Liver (tissue), 9 donors: ENCODE measurements around the gene NCAM1. TPM values are rescaled to one million over a fixed set of nuclear protein-coding genes. Genes with fewer than 3 reads are reported as not detected.

ENCODE experiments used
- DNase-seq: peaks from one replicate; pipeline ENCODE4 v3.0.0-alpha.2; 2017; ENCODE audit warnings: low spot score
- H3K27ac ChIP-seq, 2 donors: one replicate each; pipeline ENCODE4 v1.7.0; 2013; ENCODE audit warnings: inconsistent platforms in 2 of 2, low read length in 2 of 2, control low read depth in 1 of 2, low read depth in 1 of 2, mild to moderate bottlenecking in 1 of 2
- H3K27me3 ChIP-seq, 4 donors: one replicate each; pipeline versions ENCODE4 v1.6.1 to v1.7.0; 2013; ENCODE audit warnings: low read length in 3 of 4, inconsistent platforms in 1 of 4, mild to moderate bottlenecking in 1 of 4, moderate library complexity in 1 of 4; ENCODE audit not compliant: control insufficient read depth in 4 of 4, insufficient read depth in 4 of 4
- H3K36me3 ChIP-seq, 4 donors: one replicate each; pipeline versions ENCODE4 v1.6.1 to v1.7.0; 2013; ENCODE audit warnings: low read length in 3 of 4, mild to moderate bottlenecking in 3 of 4, low read depth in 1 of 4, moderate library complexity in 1 of 4; ENCODE audit not compliant: control insufficient read depth in 4 of 4, insufficient read depth in 3 of 4
- H3K4me1 ChIP-seq, 4 donors: one replicate each; pipeline versions ENCODE4 v1.6.1 to v1.7.0; 2013; ENCODE audit warnings: low read length in 3 of 4, mild to moderate bottlenecking in 3 of 4, moderate library complexity in 1 of 4; ENCODE audit not compliant: control insufficient read depth in 4 of 4, insufficient read depth in 4 of 4
- H3K4me3 ChIP-seq, 3 donors: one replicate each; pipeline versions ENCODE4 v1.6.1 to v1.7.0; 2013; ENCODE audit warnings: low read length in 3 of 3, control low read depth in 1 of 3, low read depth in 1 of 3, mild to moderate bottlenecking in 1 of 3
- H3K9ac ChIP-seq, 2 donors: one replicate each; pipeline ENCODE4 v1.7.0; 2013; ENCODE audit warnings: low read length in 2 of 2, mild to moderate bottlenecking in 2 of 2, moderate library complexity in 2 of 2, control low read depth in 1 of 2, low read depth in 1 of 2
- H3K9me3 ChIP-seq, 4 donors: one replicate each; pipeline versions ENCODE4 v1.6.1 to v1.7.0; 2013; ENCODE audit warnings: low read length in 3 of 4; ENCODE audit not compliant: control insufficient read depth in 4 of 4
- ATF3 ChIP-seq: IDR thresholded peaks from 2 replicates; pipeline ENCODE4 v1.6.1; 2016; ENCODE audit warnings: antibody characterized with exemption
- CTCF ChIP-seq: fragments of 150-350 bp; IDR thresholded peaks from 2 replicates; pipeline ENCODE4 v1.5.1; 2017; ENCODE audit warnings: improper control_type of control experiment, low read depth, low read length; ENCODE audit not compliant: missing input control
- EGR1 ChIP-seq, 2 donors: IDR thresholded peaks; 2 replicates each; pipeline ENCODE4 v1.6.1; 2016 to 2018; ENCODE audit warnings: antibody characterized with exemption in 2 of 2, low read depth in 2 of 2
- FOXA1 ChIP-seq: IDR thresholded peaks from 2 replicates; pipeline ENCODE4 v1.6.1; 2016; ENCODE audit warnings: antibody characterized with exemption
- GABPA ChIP-seq, 2 donors: IDR thresholded peaks in 1 of 2; conservative IDR thresholded peaks in 1 of 2; 2 replicates each; pipeline ENCODE4 v1.6.1; 2016; ENCODE audit warnings: antibody characterized with exemption in 2 of 2, mild to moderate bottlenecking in 1 of 2, moderate library complexity in 1 of 2
- HNF4A ChIP-seq, 2 donors: conservative IDR thresholded peaks; 2 replicates each; pipeline ENCODE4 v1.6.1; 2016; ENCODE audit warnings: antibody characterized with exemption in 2 of 2, mild to moderate bottlenecking in 2 of 2
- HNF4G ChIP-seq: IDR thresholded peaks from 2 replicates; pipeline ENCODE4 v1.6.1; 2016; ENCODE audit warnings: antibody characterized with exemption
- JUND ChIP-seq, 2 donors: IDR thresholded peaks; 2 replicates each; pipeline ENCODE4 v1.6.1; 2016; ENCODE audit warnings: antibody characterized with exemption in 2 of 2
- MAX ChIP-seq: IDR thresholded peaks from 2 replicates; pipeline ENCODE4 v1.6.1; 2016; ENCODE audit warnings: antibody characterized with exemption
- NR2F2 ChIP-seq: IDR thresholded peaks from 2 replicates; pipeline ENCODE4 v1.6.1; 2016; ENCODE audit warnings: antibody characterized with exemption
- RAD21 ChIP-seq, 2 donors: IDR thresholded peaks; 2 replicates each; pipeline ENCODE4 v1.6.1; 2016; ENCODE audit warnings: antibody characterized with exemption in 2 of 2, mild to moderate bottlenecking in 2 of 2
- REST ChIP-seq: IDR thresholded peaks from 2 replicates; pipeline ENCODE4 v1.6.1; 2016; ENCODE audit warnings: antibody characterized with exemption, mild to moderate bottlenecking
- RXRA ChIP-seq, 2 donors: IDR thresholded peaks; 2 replicates each; pipeline ENCODE4 v1.6.1; 2017 to 2018; ENCODE audit warnings: antibody characterized with exemption in 2 of 2, mild to moderate bottlenecking in 1 of 2
- SP1 ChIP-seq: IDR thresholded peaks from 2 replicates; pipeline ENCODE4 v1.6.1; 2018; ENCODE audit warnings: antibody characterized with exemption, mild to moderate bottlenecking
- TAF1 ChIP-seq: conservative IDR thresholded peaks from 2 replicates; pipeline ENCODE4 v1.6.1; 2016; ENCODE audit warnings: antibody characterized with exemption, mild to moderate bottlenecking
- YY1 ChIP-seq: IDR thresholded peaks from 2 replicates; pipeline ENCODE4 v1.6.1; 2016; ENCODE audit warnings: antibody characterized with exemption, mild to moderate bottlenecking
- ZBTB33 ChIP-seq: IDR thresholded peaks from 2 replicates; pipeline ENCODE4 v1.6.1; 2016; ENCODE audit warnings: antibody characterized with exemption
- WGBS: extraction: QIAGEN DNeasy Blood & Tissue Kit; methylation state at CpG from one replicate; pipeline ENCODE4 v1.1.7; 2013; 5-methylcytosine and 5-hydroxymethylcytosine counted together
- polyA plus RNA-seq, 2 donors: library from polyadenylated mRNA; stranded (reverse) in 1 of 2; unstranded in 1 of 2; fragments of 200-250 nt in 1 of 2; fragments of >200 nt in 1 of 2; fragmentation: Nextera tagmentation in 1 of 2; extraction: Ambion mirVana in 1 of 2; gene quantifications; one replicate each; pipeline versions ENCODE4 v1.2.1 to v1.2.3, GENCODE V29; 2013 to 2015
- total RNA-seq, 2 donors: library from RNA; depleted of rRNA; stranded (reverse); fragments of >200 nt; gene quantifications; one replicate each; pipeline ENCODE4 v1.2.3, GENCODE V29; 2014
- donor health status: healthy.
- donor health status: healthy.
- donor health status: healthy.
- donor health status: healthy.
- donor health status: healthy.

NCAM1 gene
- total and polyA plus RNA-seq, 4 donors: 0.65 to 2.1 (median 0.88) TPM

GRCh38 chr11:113314065-113314388 is 352.8 kb downstream of the NCAM1 start:
- no peaks in the 10 kb centered on the region for H3K27me3 ChIP-seq
- H3K27ac ChIP-seq: peak overlapping the region in 1 of 2 donors; percentile 9
- no peaks in the 10 kb centered on the region for H3K9me3 ChIP-seq
- H3K4me1 ChIP-seq: peaks cover 0 to 18% (median 12%) of the 10 kb centered on the region in 4 donors
- peak overlapping the region in 2 of 3 donors; percentile 27 to 70 for H3K4me3 ChIP-seq
- peaks cover 0 to 3% (median 0%) of the 10 kb centered on the region in 4 donors for H3K36me3 ChIP-seq
- peak overlapping the region in 1 of 2 donors; percentile 52 for H3K9ac ChIP-seq
- DNase-seq: no peak
- no peak for TF ChIP-seq FOXA1
- no peak for TF ChIP-seq ATF3
- no peak for TF ChIP-seq EGR1 (IDR thresholded peaks at IDR 0.05; ENCODE audit: low read depth in 2 of 2)
- no peak for TF ChIP-seq MAX
- TF ChIP-seq REST: peak; percentile 45
- TF ChIP-seq CTCF: no peak
- peak; percentile 58 for TF ChIP-seq HNF4G
- no peak for TF ChIP-seq ZBTB33
- 3% methylated on average over 9 of the region's 9 CpGs for WGBS

- 5% methylated on average over 64 of the region's 64 CpGs for WGBS
- DNase-seq: peak; percentile 97
- H3K27ac ChIP-seq: peak within 1 kb of the TSS; percentile 82 to 85
These were observed 353.4 kb downstream of the NCAM1 start, which contains the start of gene TTC12 for GRCh38 chr11:113314389-113315301. Gene TTC12 (plus strand): TSS chr11:113314583. CDS start chr11:113316258, 1,675 bp downstream.

More at GRCh38 chr11:113314389-113315301, 353.4 kb downstream of the NCAM1 start, which contains the start of gene TTC12:
- TF ChIP-seq SP1 (peak; percentile 96), EGR1 (IDR thresholded peaks at IDR 0.05; ENCODE audit: low read depth in 2 of 2) (no peak), MAX (no peak), TAF1 (no peak), YY1 (peak; percentile 64), NR2F2 (peak; percentile 70), ATF3 (no peak), GABPA (IDR thresholded peaks at IDR 0.05 in 1 of 2, conservative IDR thresholded peaks at IDR 0.05 in 1 of 2) (peak in 1 of 2 donors; percentile 70), REST (no peak), RXRA (IDR thresholded peaks at IDR 0.05) (peak; percentile 34 to 44), RAD21 (IDR thresholded peaks at IDR 0.05) (peak in 1 of 2 donors; percentile 13), HNF4A (conservative IDR thresholded peaks at IDR 0.05) (peak; percentile 86 to 87), JUND (IDR thresholded peaks at IDR 0.05) (no peak)
- Histone ChIP-seq H3K9ac (peak within 1 kb of the TSS; percentile 12 to 82), H3K4me1 (peaks cover 0 to 18% (median 12%) of the 10 kb centered on the region in 4 donors), H3K9me3 (no peaks in the 10 kb centered on the region), H3K4me3 (peak within 1 kb of the TSS; percentile 70 to 93 (median 74)), H3K36me3 (peaks cover 0 to 3% (median under 1%) of the 10 kb centered on the region in 4 donors), H3K27me3 (no peaks in the 10 kb centered on the region)
